SU-DHL-6 (cell line): ENCODE data around the gene GSE1.

Source experiments
- H2AFZ ChIP-seq: fragments of 200-600 bp; sonication (generic); 2 replicates; pipeline ENCODE4 v1.6.1; 2014; ENCODE audit warnings: low read depth, mild to moderate bottlenecking, moderate library complexity, mixed read lengths, antibody characterized with exemption, low read length; ENCODE audit not compliant: severe bottlenecking
- H3F3A ChIP-seq: fragments of 200-600 bp; shearing (Covaris generic); 2 replicates; pipeline ENCODE4 v1.6.0; 2016; ENCODE audit warnings: antibody characterized with exemption, mild to moderate bottlenecking; ENCODE audit not compliant: insufficient read depth
- H3K27ac ChIP-seq: fragments of 200-600 bp; sonication (generic); 2 replicates; pipeline ENCODE4 v1.5.1; 2016; ENCODE audit warnings: low read depth, mild to moderate bottlenecking, low read length, moderate library complexity, mixed read lengths
- H3K27me3 ChIP-seq: fragments of 200-600 bp; sonication (generic), shearing (Covaris generic); 2 replicates; pipeline ENCODE4 v1.6.0; 2014; ENCODE audit warnings: mild to moderate bottlenecking, low read length
- H3K36me3 ChIP-seq: fragments of 200-600 bp; sonication (generic); 2 replicates; pipeline ENCODE4 v1.6.1; 2014; ENCODE audit warnings: mild to moderate bottlenecking, low read length, mixed read lengths
- H3K4me2 ChIP-seq: fragments of 300-600, 200-600 bp; shearing (Covaris generic), sonication (generic); 2 replicates; pipeline ENCODE4 v1.6.0; 2014; ENCODE audit warnings: low read length, low read depth, mild to moderate bottlenecking; ENCODE audit not compliant: poor library complexity, severe bottlenecking
- H3K4me3 ChIP-seq: fragments of 200-600 bp; sonication (generic); 2 replicates; pipeline ENCODE4 v1.5.1; 2014; ENCODE audit warnings: antibody characterized with exemption, low read length, mild to moderate bottlenecking, mixed read lengths; ENCODE audit not compliant: insufficient read depth, poor library complexity, severe bottlenecking
- H3K79me2 ChIP-seq: fragments of 200-600 bp; sonication (generic); 2 replicates; pipeline ENCODE4 v1.6.1; 2014; ENCODE audit warnings: mild to moderate bottlenecking, low read length, moderate library complexity; ENCODE audit not compliant: insufficient read depth
- H3K9ac ChIP-seq: fragments of 200-600 bp; sonication (generic); 2 replicates; pipeline ENCODE4 v1.7.0; 2014; ENCODE audit warnings: mild to moderate bottlenecking, low read length
- H3K9me2 ChIP-seq: fragments of 200-600 bp; sonication (generic); replicated peaks from 2 replicates; pipeline ENCODE4 v1.6.1; 2014; ENCODE audit warnings: low read length; ENCODE audit not compliant: insufficient read depth
- H3K9me3 ChIP-seq: fragments of 200-600 bp; sonication (generic); 2 replicates; pipeline ENCODE4 v1.6.1; 2014; ENCODE audit warnings: low read length, mixed read lengths; ENCODE audit not compliant: insufficient read depth
- H4K20me1 ChIP-seq: fragments of 200-600 bp; sonication (generic); 2 replicates; pipeline ENCODE4 v1.6.1; 2014; ENCODE audit warnings: low read depth, mild to moderate bottlenecking, antibody characterized with exemption, low read length, moderate library complexity, mixed read lengths
- CTCF ChIP-seq: fragments of 200-600 bp; sonication (generic); IDR thresholded peaks from one replicate; pipeline ENCODE4 v1.5.1; 2017; ENCODE audit warnings: antibody characterized with exemption, mild to moderate bottlenecking, low read length, moderate library complexity; ENCODE audit not compliant: insufficient read depth, poor library complexity, severe bottlenecking
- EZH2phosphoT487 ChIP-seq: fragments of 200-600 bp; sonication (generic), shearing (Covaris generic); conservative IDR thresholded peaks from 2 replicates; pipeline ENCODE4 v1.6.1; 2018; ENCODE audit warnings: mild to moderate bottlenecking, antibody characterized with exemption, low read length, moderate library complexity, mixed read lengths

GSE1 gene

GRCh38 chr16:85695196-85696128, 82.3 kb downstream of the GSE1 start:
- TF ChIP-seq CTCF, result no peak
- no peak for TF ChIP-seq EZH2phosphoT487
- H3K27ac ChIP-seq, result no peak overlapping the region
- H3K27me3 ChIP-seq, result no peaks in the 10 kb centered on the region
- H3K9me2 ChIP-seq, result no peaks in the 10 kb centered on the region
- H3K4me3 ChIP-seq, result no peak overlapping the region
- H2AFZ ChIP-seq, result no peak overlapping the region
- H3K9ac ChIP-seq, result no peak overlapping the region
- no peaks in the 10 kb centered on the region for H4K20me1 ChIP-seq
- no peak overlapping the region for H3K4me2 ChIP-seq
- no peaks in the 10 kb centered on the region for H3K36me3 ChIP-seq
- no peaks in the 10 kb centered on the region for H3K9me3 ChIP-seq
- H3K79me2 ChIP-seq, result no peaks in the 10 kb centered on the region
- H3F3A ChIP-seq, result no peaks in the 10 kb centered on the region

GRCh38 chr16:85696781-85697180, 83.7 kb downstream of the GSE1 start:
- Histone ChIP-seq H3K79me2 (no peaks in the 10 kb centered on the region), H3K27ac (no peak overlapping the region), H3F3A (no peaks in the 10 kb centered on the region), H3K9me3 (no peaks in the 10 kb centered on the region), H3K4me2 (no peak overlapping the region), H3K4me3 (no peak overlapping the region), H3K9me2 (no peaks in the 10 kb centered on the region), H2AFZ (no peak overlapping the region), H3K36me3 (no peaks in the 10 kb centered on the region), H4K20me1 (no peaks in the 10 kb centered on the region), H3K9ac (no peak overlapping the region), H3K27me3 (no peaks in the 10 kb centered on the region)
- no peak for TF ChIP-seq CTCF
- TF ChIP-seq EZH2phosphoT487, result no peak

- H2AFZ ChIP-seq, result no peak overlapping the region
- H3K27ac ChIP-seq, result no peak overlapping the region
- H3K9ac ChIP-seq, result no peak overlapping the region
- TF ChIP-seq EZH2phosphoT487 (no peak), CTCF (no peak)
- no peaks in the 10 kb centered on the region for H4K20me1 ChIP-seq
- H3K4me2 ChIP-seq, result no peak overlapping the region
- H3F3A ChIP-seq, result no peaks in the 10 kb centered on the region
- H3K9me2 ChIP-seq, result no peaks in the 10 kb centered on the region
- no peaks in the 10 kb centered on the region for H3K9me3 ChIP-seq
- no peak overlapping the region for H3K4me3 ChIP-seq
- H3K36me3 ChIP-seq, result no peaks in the 10 kb centered on the region
- no peaks in the 10 kb centered on the region for H3K79me2 ChIP-seq
- no peaks in the 10 kb centered on the region for H3K27me3 ChIP-seq
Observed at GRCh38 chr16:85697431-85697830, 84.3 kb downstream of the GSE1 start.
